K562 (cell line): ENCODE data around the gene GRIPAP1. TPM values are rescaled to one million over a fixed set of nuclear protein-coding genes. Genes with fewer than 3 reads are reported as not detected.

ENCODE experiments used
- E2F8 ChIP-seq: fragments of 450-650 bp; IDR thresholded peaks from 2 replicates; pipeline ENCODE4 v1.7.1; 2018; ENCODE audit warnings: mild to moderate bottlenecking, low read depth; ENCODE audit not compliant: partially characterized antibody
- HDAC1 ChIP-seq, 2 experiments: fragments of 450-650 bp; IDR thresholded peaks; 2 replicates each; pipeline ENCODE4 v1.6.1; 2016 to 2017; ENCODE audit warnings: inconsistent platforms in 1 of 2, mild to moderate bottlenecking in 1 of 2, moderate library complexity in 1 of 2
- KLF10 ChIP-seq: fragments of 250-450 bp; sonication (Bioruptor Pico); IDR thresholded peaks from 2 replicates; pipeline ENCODE4 v1.6.1; 2021; ENCODE audit warnings: matching md5 sums
- RBM34 ChIP-seq: fragments of 200-400 bp; formaldehyde crosslinking; IDR thresholded peaks from 2 replicates; pipeline ENCODE4 v1.6.1; 2018; ENCODE audit warnings: low read length, borderline replicate concordance; ENCODE audit not compliant: insufficient read depth
- RNF2 ChIP-seq: sonication (generic); IDR thresholded peaks from 2 replicates; pipeline ENCODE4 v1.6.1; 2016
- SIRT6 ChIP-seq: IDR thresholded peaks from one replicate; pipeline ENCODE4 v1.6.1; 2012; ENCODE audit warnings: low read depth, mild to moderate bottlenecking, control low read depth, inconsistent platforms, low read length, moderate library complexity
- ZNF165 ChIP-seq: fragments of 250-450 bp; sonication (Bioruptor Pico); IDR thresholded peaks from 2 replicates; pipeline ENCODE4 v1.4.0; 2020; ENCODE audit warnings: borderline replicate concordance
- ZNF224 ChIP-seq: sonication (generic); formaldehyde crosslinking; IDR thresholded peaks from 2 replicates; pipeline ENCODE4 v1.8.0; 2022; ENCODE audit warnings: mild to moderate bottlenecking, missing genetic modification reagents
- ZNF655 ChIP-seq: fragments of 250-450 bp; sonication (Bioruptor Pico); IDR thresholded peaks from 2 replicates; pipeline ENCODE4 v1.5.0; 2021
- polyA plus RNA-seq, 8 experiments: library from polyadenylated mRNA; depleted of rRNA in 4 of 8; stranded (reverse) in 5 of 8; unstranded in 3 of 8; fragments of >200 nt; fragmentation: Nextera tagmentation in 2 of 8; fragmentation: Illumina TruSeq in 1 of 8; extraction: Ambion mirVana in 2 of 8; extraction: Trizol in 1 of 8; gene quantifications; 2 replicates each; pipeline versions ENCODE4 v1.2.1 to v1.2.3, GENCODE V29; 2011 to 2014; ENCODE audit warnings: inconsistent platforms in 1 of 8, missing spikeins in 1 of 8
- total RNA-seq, 7 experiments: library from RNA; depleted of rRNA in 6 of 7; stranded (reverse); fragments of >200 nt in 6 of 7; fragmentation: Illumina TruSeq in 2 of 7; extraction: Trizol in 2 of 7; gene quantifications; 2 replicates each; pipeline versions ENCODE4 v1.2.1 to v1.2.3, GENCODE V29; 2011 to 2021; ENCODE audit warnings: low replicate concordance in 1 of 7
- TF ChIP-seq, protein P1 (sequence below): fragments of 450-650 bp; conservative IDR thresholded peaks from 2 replicates; pipeline ENCODE4 v1.6.1; 2016; ENCODE audit warnings: missing genetic modification characterization, low read depth, mild to moderate bottlenecking, missing compliant biosample characterization, moderate library complexity

Gene GRIPAP1
- total and polyA plus RNA-seq, 9 of the 15 experiments (the other 6 are each of a cell fraction or from before 2014, with no cell fraction given), result 4.1 to 41.6 (median 24.0) TPM

DNA sequence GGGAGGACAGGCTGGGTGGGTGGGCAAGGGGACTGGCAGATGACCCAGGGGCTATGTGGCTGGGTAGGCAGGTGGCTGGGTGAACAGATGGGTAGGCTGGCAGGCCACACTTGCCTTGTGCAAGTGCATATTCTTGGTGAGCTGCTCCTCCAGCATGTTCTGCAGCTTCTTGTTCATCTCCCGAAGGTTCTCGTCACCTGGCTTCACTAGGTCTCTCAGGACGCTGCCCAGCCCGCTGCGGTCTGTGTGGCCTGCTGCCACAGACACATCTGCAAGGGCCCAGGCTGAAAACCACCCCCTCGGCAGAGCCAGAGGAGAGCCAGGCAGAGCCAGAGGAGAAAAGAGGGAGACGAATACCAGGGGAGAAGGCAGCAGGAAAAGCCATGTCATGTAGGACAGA, 27.0 kb downstream of the GRIPAP1 start (continued):
- TF ChIP-seq E2F8 (no peak), RNF2 (no peak), RBM34 (no peak), ZNF224 (CRISPR knock-in tag) (no peak), SIRT6 (no peak), KLF10 (CRISPR knock-in tag) (no peak), HDAC1 (IDR thresholded peaks at IDR 0.05) (no peak), ZNF655 (CRISPR knock-in tag) (no peak), ZNF165 (CRISPR knock-in tag) (no peak)
- TF ChIP-seq, protein P1, sequence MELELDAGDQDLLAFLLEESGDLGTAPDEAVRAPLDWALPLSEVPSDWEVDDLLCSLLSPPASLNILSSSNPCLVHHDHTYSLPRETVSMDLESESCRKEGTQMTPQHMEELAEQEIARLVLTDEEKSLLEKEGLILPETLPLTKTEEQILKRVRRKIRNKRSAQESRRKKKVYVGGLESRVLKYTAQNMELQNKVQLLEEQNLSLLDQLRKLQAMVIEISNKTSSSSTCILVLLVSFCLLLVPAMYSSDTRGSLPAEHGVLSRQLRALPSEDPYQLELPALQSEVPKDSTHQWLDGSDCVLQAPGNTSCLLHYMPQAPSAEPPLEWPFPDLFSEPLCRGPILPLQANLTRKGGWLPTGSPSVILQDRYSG (tag), result no peak
